DMS114 treated with DMSO at 0.1 percent for 48 hours (cell line): ENCODE measurements around the gene SLC22A6.

ENCODE experiments used
- DNase-seq: peaks from one replicate; lab custom pipeline; 2025; ENCODE audit not compliant: unreplicated experiment; lab: John Stamatoyannopoulos, UW

Gene SLC22A6, protein sequence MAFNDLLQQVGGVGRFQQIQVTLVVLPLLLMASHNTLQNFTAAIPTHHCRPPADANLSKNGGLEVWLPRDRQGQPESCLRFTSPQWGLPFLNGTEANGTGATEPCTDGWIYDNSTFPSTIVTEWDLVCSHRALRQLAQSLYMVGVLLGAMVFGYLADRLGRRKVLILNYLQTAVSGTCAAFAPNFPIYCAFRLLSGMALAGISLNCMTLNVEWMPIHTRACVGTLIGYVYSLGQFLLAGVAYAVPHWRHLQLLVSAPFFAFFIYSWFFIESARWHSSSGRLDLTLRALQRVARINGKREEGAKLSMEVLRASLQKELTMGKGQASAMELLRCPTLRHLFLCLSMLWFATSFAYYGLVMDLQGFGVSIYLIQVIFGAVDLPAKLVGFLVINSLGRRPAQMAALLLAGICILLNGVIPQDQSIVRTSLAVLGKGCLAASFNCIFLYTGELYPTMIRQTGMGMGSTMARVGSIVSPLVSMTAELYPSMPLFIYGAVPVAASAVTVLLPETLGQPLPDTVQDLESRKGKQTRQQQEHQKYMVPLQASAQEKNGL

DNA sequence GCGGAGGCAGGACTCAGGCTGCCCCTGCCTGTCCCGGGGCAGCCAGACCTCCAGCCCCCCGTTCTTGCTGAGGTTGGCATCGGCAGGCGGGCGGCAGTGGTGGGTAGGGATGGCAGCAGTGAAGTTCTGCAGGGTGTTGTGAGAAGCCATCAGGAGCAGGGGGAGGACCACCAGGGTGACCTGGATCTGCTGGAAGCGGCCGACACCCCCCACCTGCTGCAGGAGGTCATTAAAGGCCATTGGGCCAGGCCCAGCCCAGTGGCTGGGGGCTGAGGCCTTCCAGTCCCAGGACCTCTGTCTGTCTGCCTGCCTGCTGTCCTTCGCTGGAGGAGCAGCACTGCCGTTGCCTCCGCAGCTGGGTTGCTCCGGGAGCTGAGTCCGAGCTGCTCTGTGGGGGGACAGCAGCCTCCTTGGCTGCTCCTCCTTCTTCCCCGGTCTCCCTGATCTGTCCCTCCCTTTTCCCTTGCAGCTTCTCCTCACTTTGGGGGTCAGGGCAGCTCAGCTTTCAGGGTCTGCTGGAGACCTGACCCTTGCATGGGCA, at the start of gene SLC22A6:
Gene SLC22A6, minus strand, starts transcription at position 517 of the 541 bp plus-strand sequence. Its CDS starts 277 bp downstream, at position 240.
- no peak for DNase-seq

DNA sequence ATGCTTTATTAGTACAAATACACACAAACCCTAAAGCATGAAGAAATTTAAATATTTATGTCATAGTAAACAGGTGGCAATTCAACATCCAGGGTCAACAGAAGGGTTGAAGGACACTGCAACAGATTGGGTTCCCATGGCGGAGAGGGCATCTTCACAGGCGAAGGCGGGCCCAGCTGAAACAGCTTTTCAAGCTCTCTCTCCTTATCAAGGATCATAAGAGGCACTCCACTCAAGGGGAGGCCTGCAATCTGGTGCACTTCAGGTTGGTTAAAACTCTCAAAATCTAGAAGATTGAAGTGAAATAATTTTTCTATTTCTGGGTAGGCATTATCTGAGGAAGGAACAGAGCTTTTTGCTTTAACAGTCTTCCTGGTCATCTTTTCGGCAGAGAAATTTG, 47.7 kb upstream of the SLC22A6 start:
- DNase-seq: no peak

DNA sequence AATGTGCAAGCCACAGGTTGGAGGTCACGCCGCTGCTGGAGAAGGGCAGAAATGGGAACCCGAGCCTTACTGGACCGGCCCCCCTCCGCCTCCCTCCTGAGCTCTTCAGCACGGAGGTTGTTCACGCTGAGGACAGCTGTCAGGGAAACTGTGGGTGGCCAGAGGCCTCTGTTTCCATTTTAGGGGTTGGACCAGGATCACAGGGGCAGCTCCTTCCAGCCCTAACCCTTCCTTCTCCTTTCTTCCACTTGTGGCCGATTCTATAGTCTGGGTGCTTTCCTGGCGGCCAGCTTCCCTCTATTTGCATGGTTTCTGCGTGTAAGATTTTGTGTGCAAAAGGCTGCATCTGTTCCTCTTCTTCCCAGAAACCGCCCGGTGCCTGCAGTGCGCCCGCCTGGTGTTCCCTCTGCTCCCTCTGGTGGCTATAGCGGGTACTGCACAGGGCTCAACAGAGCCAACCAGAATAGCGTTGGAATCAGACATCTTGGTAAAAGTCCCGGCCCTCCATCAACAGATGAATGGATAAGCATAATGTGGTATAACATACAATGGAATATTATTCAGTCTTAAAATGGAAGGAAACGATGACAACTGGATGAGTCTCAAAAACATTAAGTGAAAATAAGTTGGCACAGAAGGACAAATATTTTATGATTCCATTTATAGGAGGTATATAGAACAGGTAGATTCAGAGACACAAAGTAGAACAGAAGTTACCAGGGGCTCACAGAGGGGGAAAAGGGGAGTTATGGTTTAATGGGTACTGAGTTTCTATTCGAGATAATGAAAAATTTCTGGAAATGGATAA, 39.3 kb upstream of the SLC22A6 start:
- peak; percentile 71 for DNase-seq

DNA sequence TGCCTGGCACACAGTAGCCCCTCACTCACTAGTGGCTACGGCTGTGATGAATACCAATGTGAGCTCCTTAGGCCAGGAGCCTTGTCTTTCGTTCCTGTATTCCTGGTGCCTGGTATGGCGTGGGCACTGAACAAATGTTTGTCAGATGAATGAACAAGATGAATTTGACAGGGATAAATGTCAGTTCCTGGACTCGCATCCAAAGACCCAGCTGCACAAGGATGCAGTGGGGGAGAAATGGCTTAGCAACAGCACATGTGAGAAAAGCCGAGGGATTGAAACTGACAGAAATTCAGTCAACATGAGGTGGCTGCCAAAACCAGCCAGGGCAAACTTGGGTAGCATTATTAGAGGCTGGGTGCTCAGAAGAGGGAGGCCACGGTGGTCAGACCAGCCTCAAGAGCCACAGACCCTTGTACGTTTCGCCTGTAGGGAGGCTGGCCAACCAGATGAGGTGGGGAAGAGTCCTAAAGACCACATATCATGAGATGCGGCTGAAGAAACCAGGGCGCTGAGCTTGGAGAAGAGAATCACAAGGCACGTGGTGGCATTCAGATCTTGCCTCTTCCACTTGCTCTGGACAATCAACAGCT, 38.6 kb upstream of the SLC22A6 start:
- no peak for DNase-seq

DNA sequence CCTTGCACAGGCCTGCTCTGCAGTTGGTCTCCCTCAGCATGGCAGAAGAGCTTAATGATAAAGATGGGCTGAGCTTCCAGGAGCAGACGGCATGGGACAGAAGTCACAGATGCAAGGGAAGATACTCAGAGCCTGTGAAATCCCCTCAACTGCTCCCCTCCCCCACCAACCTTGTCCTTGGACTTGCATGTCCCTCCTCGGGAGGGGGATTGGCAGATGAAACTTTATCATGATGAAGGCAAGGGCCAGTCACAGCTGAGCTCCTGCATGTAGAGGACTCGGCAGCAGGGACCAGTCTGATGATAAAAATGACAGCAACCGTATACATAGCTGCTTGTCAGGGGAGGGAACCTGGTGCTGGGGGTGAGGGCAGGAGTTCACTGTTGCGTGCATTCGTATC, 37.7 kb upstream of the SLC22A6 start:
- no peak for DNase-seq

DNA sequence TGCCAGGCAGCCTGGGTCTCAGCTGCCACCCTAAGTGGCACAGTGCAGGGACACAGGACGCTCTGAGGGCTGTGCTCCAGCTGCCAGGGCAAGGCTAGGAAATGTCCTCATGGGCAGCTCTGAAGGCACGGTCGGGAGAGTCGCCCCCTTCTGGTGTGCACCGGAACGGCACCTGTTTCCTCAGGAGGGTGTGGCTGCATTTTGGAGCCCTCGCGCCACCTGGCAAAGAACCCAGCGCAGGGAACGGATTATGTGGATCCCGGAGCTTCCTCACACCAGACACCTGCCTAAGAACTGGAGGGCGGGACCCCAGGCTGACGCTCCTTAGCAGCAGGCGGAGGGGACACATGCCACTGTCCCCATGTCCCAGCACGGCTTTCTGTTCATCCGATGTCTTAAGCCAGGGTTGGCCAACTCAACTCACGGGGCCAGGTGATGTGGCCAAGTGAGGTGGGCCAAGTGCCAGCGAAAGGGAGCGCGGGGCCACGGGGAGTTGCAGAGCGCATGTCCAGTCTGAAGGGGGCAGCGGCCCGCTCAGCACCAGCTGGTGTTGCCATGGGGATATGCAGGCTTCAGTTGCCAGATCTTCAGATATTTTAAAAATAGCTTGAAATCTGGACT, 36.0 kb upstream of the SLC22A6 start:
- DNase-seq: no peak

DNA sequence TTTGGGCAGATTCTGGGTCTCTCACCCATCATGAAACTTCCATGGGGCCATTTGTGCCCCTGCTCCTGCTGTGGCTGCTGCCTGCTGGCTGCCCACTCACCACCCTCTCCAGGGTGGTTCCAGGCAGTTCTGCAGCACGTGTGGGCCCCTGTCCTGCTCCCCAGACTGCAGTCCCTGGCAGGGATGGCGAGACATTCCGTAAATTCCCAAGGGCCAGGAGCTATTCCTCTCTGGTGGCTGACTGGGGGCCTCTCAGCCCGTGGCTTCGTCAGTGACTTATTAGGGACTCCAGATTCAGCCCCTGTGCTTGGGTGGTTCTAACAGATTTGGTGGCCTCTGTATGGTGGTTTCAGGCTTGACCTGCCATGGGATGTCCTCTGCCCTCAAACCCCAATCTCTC, 34.7 kb upstream of the SLC22A6 start:
- DNase-seq: no peak

DNA sequence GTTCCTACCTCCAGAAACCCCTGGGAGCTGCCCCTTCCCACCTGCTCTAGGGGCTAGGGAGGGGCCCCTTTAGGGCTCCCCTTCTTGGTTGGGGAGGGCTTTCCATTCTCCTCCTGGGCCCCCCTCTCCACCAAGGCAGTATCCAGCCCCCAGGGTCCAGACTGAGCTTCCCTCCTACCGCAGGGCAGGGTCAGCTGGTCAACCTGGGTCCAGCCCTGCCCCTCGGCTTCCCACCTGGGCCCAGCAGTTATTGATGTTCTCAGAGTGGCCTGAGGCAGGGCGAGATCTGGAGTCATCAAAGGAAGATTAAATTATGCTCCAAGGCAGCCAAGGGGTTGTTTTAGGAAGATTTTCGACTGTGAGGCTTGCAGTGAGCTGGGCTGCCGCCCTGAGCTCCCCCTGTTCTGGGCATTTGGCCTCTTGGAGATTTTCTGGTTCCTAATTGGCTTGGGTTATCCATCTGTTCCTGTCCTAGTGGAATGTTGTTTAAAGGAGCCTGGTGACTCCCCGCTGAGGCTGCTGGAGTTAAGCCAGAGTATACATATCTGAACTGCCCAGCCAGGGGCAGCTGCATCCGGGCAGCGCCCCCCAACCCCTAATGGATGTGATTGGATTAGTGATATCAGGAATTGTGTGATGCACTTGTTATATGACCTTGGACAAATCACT, 32.7 kb upstream of the SLC22A6 start:
- no peak for DNase-seq

DNA sequence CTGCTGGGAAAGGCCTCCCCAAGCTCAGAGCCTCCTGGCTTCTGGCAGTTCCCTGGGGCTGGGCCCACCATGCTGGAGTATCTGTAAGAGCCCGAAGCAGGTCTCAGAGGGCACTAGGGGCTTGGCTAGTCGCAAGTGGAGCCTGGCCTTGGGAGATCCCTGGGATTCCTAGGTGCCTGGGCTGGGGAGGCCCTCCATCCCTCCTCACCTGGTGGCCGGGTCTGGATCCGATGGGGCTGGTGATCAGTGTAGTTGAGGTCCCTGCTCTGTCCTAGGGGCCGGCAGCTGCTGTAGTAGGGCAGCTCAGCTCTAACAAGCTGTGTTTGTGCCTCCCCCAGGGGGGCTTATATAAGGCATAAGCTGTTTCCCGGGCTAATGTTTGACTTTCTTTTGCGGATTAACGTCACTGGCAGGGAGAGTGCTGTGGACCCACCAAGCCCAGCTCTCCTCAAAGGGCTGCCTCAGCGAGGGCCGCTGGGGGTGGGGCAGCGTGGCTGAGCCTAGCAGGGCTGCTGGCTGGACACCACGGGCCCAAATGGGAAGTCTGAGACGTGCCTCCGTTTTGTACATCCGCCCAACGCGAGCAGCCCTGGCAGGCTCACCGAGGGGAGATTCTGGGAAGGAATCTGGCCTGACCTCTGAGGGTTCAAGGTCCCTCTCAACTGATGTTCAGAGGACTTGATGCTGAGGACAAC, 30.9 kb upstream of the SLC22A6 start, which contains the start of gene SLC22A8:
Gene SLC22A8, minus strand, starts transcription at position 321 of the 695 bp plus-strand sequence. CDS start 883 bp downstream, outside the sequence.
- no peak for DNase-seq

DNA sequence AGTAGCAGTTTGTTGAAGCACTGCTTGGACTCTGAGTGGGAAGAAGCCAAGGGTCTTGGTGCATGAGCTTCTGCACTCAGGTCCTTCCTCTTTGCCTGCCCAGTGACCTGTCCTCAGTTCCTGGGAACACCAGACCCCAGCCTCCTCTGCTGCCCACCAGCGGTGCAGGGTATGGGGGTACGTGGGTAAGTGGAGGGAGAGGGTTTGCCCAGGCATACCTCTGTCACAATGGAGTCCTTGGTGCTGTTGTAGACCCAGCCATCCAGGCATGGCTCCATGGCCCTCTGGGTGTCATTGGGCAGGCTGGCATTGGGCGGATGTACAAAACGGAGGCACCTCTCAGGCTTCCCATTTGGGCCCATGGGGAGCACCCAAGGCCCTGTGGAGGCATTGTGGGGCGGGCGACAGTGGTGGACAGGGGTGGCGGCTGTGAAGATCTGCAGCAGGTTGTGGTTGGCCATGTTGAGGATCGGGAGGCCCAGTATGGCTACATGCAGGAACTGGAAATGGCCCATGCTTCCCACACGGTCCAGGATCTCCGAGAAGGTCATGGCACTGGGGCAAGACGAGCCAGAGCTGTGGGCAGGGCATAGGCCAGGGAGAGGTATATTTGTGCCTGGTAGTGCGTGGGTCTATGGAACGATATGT, 29.8 kb upstream of the SLC22A6 start:
- no peak for DNase-seq

DNA sequence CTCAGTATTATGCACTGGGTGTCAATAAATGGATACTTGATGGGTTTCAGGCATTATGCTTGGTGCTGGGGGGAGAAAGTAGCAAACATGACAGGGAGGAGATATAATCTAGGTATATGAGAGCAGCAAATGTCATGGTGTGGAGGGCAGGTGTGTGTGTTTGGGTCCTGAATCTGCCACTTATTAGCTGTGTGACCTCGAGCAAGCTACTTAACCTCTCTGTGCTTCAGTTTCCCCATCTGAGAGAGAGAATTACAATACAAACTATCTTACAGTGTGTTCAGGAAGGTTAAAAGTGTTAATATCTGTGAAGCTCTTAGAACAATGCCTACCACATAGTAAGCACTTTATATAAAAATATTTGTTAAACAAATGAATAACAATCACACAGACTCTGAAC, 28.1 kb upstream of the SLC22A6 start:
- DNase-seq: no peak

DNA sequence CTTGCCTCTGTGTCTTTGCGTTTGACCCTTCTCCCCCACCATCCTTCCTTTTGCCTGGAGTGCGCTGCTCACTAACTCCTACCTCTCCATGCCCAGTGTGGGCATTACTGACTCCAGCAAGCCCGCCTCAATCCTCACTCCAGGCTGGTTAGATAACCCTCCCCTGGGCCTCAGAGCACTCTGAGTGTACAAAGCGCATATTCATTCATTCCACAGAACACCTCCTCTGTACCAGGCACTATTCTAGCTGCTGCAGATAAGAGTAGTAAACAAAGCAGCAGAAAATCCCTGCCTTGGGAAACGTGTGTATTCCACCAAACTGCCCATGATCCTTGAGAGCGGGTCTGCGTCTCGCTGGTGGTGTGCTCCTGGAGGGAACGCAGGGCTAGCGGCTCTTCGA, 27.7 kb upstream of the SLC22A6 start:
- DNase-seq: no peak

DNA sequence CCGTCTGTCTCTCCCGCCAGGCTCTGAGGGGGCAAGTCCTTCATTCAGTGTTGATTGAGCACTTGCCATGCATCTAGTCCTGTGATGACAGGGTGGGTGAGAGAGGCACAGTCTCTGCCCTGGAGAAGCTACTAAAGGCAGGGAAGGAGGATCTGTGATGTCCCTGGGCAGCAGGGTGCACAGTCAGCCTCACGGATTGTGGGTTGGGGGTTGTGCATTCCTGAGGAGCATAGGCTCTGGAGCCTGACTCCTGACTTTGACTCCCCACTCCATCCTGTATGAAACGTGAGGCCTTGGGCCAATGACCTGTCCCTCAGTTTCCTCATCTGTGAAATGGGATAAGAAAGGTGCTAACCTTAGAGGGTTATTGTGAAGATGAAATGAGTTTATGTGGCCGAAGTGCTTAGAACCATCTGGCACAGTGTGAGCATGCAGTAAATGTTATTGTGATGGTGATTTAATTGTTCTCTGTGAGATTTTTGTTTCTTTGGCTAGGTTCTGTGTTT, 26.2 kb upstream of the SLC22A6 start:
- no peak for DNase-seq

DNA sequence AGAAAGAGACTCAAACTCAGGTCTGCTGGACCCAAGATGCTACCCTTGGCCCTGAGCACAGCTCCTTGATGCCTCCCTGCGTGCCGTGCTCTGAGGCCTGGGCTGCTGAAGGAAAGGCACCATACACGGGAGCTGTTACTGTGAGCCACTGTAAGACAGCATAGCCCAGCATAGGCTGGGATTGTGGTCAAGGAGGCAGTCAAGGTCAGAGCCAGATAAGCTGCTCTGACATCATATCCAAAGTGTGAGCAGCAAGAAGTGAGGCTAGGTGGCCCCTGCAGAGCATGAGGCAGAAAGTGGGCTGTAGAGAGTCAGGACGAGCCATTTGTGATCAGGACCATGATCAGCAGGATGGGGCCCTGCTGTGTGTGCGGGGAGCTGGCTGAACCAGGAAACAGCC, 23.2 kb upstream of the SLC22A6 start:
- DNase-seq: no peak

DNA sequence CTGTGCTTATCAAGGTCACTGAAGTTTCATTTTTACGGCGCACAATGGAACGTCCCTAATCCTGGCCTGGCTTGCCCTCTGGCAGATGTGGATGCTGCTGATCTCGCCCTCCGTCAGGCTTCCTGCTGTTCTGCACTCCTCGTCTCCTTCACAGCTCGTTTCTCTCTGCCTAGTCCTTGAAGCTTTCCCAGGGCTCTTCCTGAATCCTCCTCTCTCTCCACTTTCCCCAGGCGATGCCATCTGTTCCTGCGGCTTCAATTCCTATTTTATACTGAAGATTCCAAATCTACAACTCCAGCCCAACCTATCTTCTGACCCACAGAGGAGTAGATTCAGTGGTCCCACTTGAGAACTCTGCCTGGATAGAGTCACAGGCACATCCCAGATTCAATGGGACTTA, 16.7 kb upstream of the SLC22A6 start:
- DNase-seq: no peak

DNA sequence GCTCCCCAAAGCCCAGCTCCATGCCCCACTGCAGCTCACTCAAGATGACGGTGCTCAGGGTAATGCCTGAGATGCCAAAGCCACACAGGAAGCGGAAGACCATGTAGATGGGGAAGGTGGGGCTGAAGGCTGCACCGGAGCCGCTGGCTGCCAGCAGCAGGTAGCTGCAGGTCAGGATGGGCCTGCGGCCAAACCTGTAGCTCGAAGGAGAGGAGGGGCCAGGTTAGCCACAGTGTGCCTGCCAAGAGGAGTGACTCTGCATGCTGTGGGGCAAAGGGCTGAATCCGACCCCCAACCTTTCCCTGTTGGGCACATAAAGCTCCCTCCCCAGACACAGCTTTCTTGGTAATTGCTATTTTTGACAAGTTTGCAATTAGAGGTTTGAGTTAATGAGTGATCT, 14.9 kb upstream of the SLC22A6 start:
- no peak for DNase-seq

DNA sequence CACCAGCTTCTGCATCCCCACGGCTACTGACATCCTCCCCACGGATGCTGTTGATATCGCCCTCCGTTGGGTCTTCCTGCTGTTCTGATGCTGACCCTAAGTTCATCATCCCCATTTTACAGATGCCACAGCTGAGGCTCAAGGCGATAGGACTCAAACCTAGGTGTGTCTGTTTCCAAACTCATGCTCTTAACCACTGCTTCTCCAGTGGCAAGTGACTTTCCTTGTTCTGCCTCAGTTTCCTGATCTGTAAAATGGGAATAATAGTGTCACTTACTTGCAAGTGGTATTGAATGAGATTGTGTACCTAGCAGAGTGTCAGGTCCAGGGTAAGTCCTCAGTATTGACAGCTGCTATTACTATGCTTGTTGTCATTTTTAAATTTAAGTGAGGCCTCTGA, 14.4 kb upstream of the SLC22A6 start:
- no peak for DNase-seq

DNA sequence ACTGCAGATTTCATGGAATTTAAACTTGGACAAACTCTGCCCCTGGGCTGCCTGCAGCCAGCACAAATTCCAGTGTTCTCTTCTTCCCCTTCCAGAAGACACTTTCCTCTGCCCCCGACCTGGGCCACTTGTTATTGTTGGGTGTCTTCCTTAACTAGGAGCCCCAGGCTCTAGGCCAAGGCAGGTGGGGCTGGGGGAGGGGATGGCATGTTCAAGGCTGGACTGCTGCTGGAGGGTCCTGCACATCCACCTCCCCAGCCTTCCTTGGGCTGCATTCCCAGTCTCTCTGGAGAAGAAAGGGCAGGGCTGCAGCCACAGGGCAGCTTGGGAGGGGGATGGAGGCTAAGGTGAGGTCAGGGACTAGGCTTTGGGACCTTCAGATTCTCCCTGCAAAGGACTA, 11.5 kb upstream of the SLC22A6 start:
- DNase-seq: no peak

DNA sequence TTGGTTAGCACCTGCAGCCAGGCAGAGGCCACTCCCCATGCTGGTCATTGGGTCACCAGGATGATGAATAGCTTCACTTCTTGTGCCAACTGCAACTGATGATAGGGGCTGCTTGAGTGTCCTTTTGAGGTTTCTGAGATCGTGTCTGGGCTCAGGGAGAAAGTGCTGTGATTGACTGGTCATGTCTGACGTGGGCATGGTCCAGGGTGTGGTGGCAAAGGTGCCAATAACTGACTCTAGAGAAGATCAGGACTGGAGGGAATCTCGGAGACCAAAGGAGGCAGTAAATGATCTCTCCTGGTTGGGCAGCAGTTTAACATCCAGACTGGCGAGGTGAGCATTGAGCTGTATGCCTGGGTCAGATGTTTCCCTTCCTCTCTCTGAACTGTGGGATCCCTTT, 10.0 kb upstream of the SLC22A6 start:
- DNase-seq: no peak
